D721Med (cell line): ENCODE measurements around the gene IL15RA.

ENCODE experiments used
- DNase-seq: peaks from one replicate; pipeline ENCODE4 v3.0.0; 2011; ENCODE audit warnings: low spot score; ENCODE audit not compliant: insufficient read length
- FAIRE-seq: peaks from 2 replicates; lab custom pipeline; 2011; peaks lifted over from hg19 to GRCh38; lab: Jason Lieb, UNC
- CTCF ChIP-seq: IDR thresholded peaks from 2 replicates; pipeline ENCODE4 v1.5.1; 2012; ENCODE audit warnings: mild to moderate bottlenecking, control low read depth; ENCODE audit not compliant: insufficient read depth; ENCODE audit errors: missing control alignments

IL15RA gene

GRCh38 chr10:5921746-5922145 is 55.6 kb downstream of the IL15RA start:
- DNase-seq (no peak), FAIRE-seq (no peak)
- TF ChIP-seq CTCF: no peak

GRCh38 chr10:5919568-5919967 is 57.8 kb downstream of the IL15RA start:
- TF ChIP-seq CTCF: no peak
- DNase-seq (no peak), FAIRE-seq (no peak)

GRCh38 chr10:5918763-5919162 is 58.6 kb downstream of the IL15RA start:
- DNase-seq (no peak), FAIRE-seq (no peak)
- TF ChIP-seq CTCF: no peak

- TF ChIP-seq CTCF: no peak
These were observed 60.0 kb downstream of the IL15RA start for GRCh38 chr10:5917305-5917704.

GRCh38 chr10:5915451-5915850 is 61.9 kb downstream of the IL15RA start:
- FAIRE-seq (no peak), DNase-seq (no peak)
- no peak for TF ChIP-seq CTCF

More at GRCh38 chr10:5917305-5917704, 60.0 kb downstream of the IL15RA start:
- FAIRE-seq (no peak), DNase-seq (no peak)

DNA sequence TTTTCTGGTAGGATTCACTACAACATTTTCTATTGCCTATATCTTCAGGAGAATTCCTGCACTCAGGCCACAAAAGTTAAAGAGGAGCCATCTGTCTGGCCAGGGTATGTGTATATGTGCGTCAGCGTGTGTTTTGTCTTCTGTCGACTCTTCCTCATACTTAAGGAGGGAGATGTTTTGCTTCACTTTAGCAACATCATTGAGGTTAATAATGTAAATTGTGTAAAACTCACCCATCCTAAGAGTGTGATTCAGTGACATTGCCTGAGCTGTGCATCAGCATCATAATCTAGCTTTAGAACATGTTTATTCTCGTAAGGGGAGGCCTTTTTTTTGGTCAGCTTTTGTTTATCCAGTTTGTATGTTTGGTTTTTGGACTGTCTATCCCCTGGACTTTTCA is 63.6 kb downstream of the IL15RA start:
- no peak for TF ChIP-seq CTCF
- FAIRE-seq (no peak), DNase-seq (no peak)

DNA sequence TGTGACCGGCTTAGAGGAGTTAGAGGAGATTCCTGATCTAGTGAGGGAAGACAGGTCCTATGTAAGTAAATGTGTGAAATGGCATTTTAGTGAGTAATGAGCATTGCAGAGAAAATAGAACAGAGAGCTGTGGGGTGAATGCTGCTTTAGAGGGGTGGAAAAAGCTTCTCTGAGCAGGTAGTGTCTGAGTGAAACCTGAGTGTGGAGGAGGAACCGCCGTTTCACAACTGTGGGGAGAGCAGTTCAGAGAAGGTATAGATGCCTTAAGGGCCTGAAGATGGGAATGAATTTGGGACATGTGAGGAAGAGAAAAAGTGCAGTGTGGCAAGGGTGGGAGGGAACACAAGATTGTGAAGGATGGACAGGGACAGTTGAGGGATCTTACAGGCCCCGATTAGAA is 65.7 kb downstream of the IL15RA start:
- DNase-seq (no peak), FAIRE-seq (no peak)
- TF ChIP-seq CTCF: no peak
